ENCODE data around the gene SCT.

SCT gene

GRCh38 chr11:611001-611996 lies 15.7 kb downstream of the SCT start:
- in situ Hi-C loops (cut with MboI; ENCODE audit: low sequenced_read_pairs) = no loop called here

- in situ Hi-C loops (cut with MboI; ENCODE audit: low sequenced_read_pairs) = no loop called here
These were observed 16.7 kb downstream of the SCT start for GRCh38 chr11:610146-610801.

GRCh38 chr11:609341-609811 lies 17.6 kb downstream of the SCT start:
- in situ Hi-C loops (cut with MboI; ENCODE audit: low sequenced_read_pairs) = no loop called here

DNA sequence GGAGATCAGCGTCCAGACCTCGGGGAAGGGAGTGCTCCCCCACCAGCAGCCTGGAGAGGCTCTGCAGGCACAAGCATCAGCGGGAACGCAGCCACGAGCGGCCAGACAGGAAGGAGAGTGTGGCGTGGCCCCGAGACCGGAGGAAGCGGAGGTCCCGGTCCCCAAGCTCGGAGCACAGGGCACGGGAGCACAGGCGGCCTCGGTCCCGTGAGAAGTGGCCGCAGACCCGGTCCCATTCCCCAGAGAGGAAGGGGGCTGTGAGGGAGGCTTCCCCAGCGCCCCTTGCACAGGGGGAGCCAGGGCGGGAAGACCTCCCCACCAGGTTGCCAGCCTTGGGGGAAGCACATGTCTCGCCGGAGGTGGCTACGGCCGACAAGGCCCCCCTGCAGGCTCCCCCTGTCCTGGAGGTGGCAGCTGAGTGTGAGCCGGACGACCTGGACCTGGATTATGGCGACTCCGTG lies 18.2 kb downstream of the SCT start:
- in situ Hi-C loops (cut with MboI; ENCODE audit: low sequenced_read_pairs) = no loop called here

DNA sequence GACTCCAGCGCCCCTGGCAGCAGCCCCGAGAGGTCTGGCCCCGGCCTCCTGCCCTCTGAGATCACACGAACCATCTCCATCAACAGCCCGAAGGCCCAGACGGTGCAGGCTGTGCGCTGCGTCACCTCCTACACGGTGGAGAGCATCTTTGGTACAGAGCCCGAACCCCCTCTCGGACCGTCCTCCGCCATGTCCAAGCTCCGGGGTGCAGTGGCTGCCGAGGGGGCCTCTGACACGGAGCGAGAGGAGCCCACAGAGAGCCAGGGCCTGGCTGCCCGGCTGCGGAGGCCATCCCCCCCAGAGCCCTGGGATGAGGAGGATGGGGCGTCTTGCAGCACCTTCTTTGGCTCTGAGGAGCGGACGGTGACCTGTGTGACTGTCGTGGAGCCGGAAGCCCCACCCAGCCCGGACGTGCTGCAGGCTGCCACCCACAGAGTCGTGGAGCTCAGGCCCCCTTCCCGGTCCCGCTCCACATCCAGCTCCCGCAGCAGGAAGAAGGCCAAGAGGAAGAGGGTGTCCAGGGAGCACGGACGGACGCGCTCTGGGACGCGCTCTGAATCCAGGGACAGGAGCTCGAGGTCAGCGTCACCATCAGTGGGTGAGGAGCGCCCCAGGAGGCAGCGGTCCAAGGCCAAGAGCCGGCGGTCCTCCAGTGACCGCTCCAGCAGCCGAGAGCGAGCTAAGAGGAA lies 18.9 kb downstream of the SCT start:
- in situ Hi-C loops (cut with MboI; ENCODE audit: low sequenced_read_pairs) = no loop called here

GRCh38 chr11:607020-607780 lies 19.8 kb downstream of the SCT start:
- in situ Hi-C loops (cut with MboI; ENCODE audit: low sequenced_read_pairs) = no loop called here

DNA sequence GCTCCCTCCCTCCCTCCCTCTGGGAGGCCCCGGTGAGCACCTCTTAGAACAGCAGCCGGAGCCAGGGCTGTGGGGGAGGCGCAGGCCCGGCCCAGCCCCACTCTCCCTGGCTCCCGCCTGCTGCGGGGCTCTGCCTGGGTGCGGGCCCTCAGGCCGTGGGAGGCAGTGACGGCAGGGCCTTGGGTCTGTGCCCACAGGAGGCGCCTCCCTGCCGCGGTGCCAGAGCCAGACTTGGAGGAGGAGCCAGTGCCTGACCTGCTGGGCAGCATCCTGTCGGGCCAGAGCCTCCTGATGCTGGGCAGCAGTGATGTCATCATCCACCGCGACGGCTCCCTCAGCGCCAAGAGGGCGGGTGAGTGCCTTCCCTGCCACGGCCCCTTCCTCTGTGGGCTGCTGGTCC lies 20.7 kb downstream of the SCT start:
- in situ Hi-C loops (cut with MboI; ENCODE audit: low sequenced_read_pairs) = no loop called here

GRCh38 chr11:605286-606129 lies 21.5 kb downstream of the SCT start:
- in situ Hi-C loops (cut with MboI; ENCODE audit: low sequenced_read_pairs) = no loop called here

- in situ Hi-C loops (cut with MboI; ENCODE audit: low sequenced_read_pairs) = no loop called here
These were observed 23.8 kb downstream of the SCT start for GRCh38 chr11:603154-603553.

GRCh38 chr11:601573-602245 lies 25.3 kb downstream of the SCT start:
- in situ Hi-C loops (cut with MboI; ENCODE audit: low sequenced_read_pairs) = no loop called here

DNA sequence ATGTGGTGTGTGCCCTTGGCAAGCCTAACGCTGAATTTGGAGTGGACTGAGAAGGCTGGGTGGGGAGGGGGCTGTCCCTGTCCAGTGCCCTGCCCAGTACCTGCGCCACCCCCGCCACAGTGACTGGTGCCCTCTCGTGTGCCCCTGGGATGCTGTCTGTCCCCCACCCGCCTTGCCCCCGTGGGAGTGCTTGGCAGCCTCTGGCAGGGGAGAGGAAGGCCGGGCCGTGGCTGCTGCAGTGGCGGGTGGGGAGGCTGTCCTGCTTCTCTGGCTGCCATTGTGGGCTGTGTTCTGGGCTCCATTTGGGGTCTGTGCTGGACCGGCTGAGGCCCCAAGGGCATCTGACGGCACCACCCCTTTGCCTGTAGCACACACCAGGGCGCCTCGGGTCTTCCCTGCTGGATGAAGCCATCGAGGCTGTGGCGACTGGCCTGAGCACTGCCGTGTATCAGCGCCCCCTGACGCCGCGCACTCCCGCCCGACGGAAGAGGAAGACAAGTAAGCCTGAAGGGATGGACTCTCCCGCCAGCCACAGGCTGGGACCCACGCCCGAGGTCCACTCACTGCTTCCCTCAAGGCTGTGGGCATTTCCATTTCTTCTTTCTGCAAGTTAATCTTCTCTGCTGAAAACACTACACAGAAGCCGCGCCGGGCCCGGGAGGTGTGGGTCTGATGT lies 28.8 kb downstream of the SCT start:
- in situ Hi-C loops (cut with MboI; ENCODE audit: low sequenced_read_pairs) = no loop called here

- in situ Hi-C loops (cut with MboI; ENCODE audit: low sequenced_read_pairs) = no loop called here
These were observed 29.7 kb downstream of the SCT start for GRCh38 chr11:597166-597725.

GRCh38 chr11:596374-596773 lies 30.6 kb downstream of the SCT start:
- in situ Hi-C loops (cut with MboI; ENCODE audit: low sequenced_read_pairs) = no loop called here

DNA sequence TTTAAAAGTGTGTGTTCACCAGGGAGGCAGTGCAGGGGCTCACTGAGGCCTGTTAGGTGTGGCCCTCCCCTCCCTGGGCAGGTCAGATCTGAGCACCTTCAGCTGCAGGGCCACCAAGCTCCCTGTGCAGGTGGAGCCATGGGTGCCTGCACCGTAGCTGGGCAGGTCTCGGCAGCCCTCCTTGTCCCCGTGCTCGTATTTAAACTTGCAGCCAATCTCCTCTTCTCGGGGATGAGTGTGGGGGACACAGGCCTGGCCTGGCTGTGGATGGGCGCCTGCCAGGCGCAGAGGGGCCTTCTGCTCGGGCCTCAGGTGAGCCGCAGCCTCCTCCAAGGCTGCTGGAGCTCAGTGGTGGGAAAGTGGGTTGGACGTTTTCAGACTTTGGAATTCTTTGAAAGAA lies 31.6 kb downstream of the SCT start:
- in situ Hi-C loops (cut with MboI; ENCODE audit: low sequenced_read_pairs) = no loop called here

- in situ Hi-C loops (cut with MboI; ENCODE audit: low sequenced_read_pairs) = no loop called here
These were observed 33.6 kb downstream of the SCT start for GRCh38 chr11:593347-593746.

GRCh38 chr11:592918-593317 lies 34.1 kb downstream of the SCT start:
- in situ Hi-C loops (cut with MboI; ENCODE audit: low sequenced_read_pairs) = no loop called here

DNA sequence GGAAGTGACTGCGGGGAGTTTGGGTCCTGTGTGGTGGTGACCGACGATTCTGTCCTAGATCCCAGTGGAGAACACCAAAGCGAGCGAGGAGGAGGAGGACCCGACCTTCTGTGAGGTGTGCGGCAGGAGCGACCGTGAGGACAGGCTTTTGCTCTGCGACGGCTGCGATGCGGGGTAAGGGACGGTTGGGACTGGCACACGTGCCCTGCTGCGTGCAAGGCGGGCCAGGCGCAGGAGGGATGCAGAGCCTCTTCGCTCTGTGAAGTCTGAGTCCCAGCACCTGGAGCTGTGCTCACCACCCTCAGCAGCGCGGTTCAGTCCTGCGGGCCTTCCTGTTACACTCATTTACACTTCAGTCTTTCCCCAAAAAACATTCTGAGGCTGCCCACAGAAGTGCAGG lies 34.5 kb downstream of the SCT start:
- in situ Hi-C loops (cut with MboI; ENCODE audit: low sequenced_read_pairs) = no loop called here

DNA sequence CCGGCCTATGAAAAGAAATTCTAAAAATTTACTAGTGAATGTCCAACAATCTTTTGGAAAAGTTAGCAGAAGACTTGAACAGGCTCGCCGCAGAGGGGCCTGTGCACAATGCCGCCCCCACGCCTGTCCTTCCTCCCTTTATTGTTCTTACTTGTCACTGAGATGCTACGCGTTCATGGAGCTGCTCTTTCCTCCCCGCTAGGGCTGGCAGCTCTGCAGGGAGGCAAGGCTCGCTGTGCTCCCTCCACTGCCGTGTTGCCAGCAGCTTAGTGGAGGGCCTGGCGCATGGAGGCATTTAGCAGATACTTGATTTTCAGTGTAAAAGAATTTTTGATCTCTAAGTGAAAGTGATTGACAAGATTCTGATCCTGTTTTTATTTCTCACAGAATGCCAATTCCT lies 36.0 kb downstream of the SCT start:
- in situ Hi-C loops (cut with MboI; ENCODE audit: low sequenced_read_pairs) = no loop called here

Measured in hTERT RPE-1 (cell line).